GM12878 (cell line): ENCODE data around the gene HLTF. TPM values are rescaled to one million over a fixed set of nuclear protein-coding genes. Genes with fewer than 3 reads are reported as not detected.

Source experiments
- polyA plus RNA-seq, 11 experiments: library from polyadenylated mRNA; depleted of rRNA in 4 of 11; unstranded in 6 of 11; stranded (reverse) in 5 of 11; fragments of >200 nt; fragmentation: Nextera tagmentation in 4 of 11; fragmentation: Illumina TruSeq in 1 of 11; extraction: Ambion mirVana in 4 of 11; extraction: Trizol in 1 of 11; gene quantifications; 1 replicate in 1 of 11; 2 replicates in 10 of 11; pipeline versions ENCODE4 v1.2.1 to v1.2.3, GENCODE V29; 2011 to 2016; ENCODE audit warnings: inconsistent platforms in 2 of 11, missing spikeins in 2 of 11, low read depth in 1 of 11
- small RNA-seq: library from RNA; depleted of rRNA; stranded (forward); fragments of <200 nt; gene quantifications from one replicate; pipeline ENCODE3, GENCODE V24; 2014
- total RNA-seq, 4 experiments: library from RNA; depleted of rRNA in 3 of 4; stranded (reverse); fragments of >200 nt in 3 of 4; fragmentation: Illumina TruSeq in 1 of 4; extraction: Trizol in 1 of 4; gene quantifications; 2 replicates each; pipeline versions ENCODE4 v1.2.1 to v1.2.3, GENCODE V29; 2013 to 2021

HLTF gene
- total and polyA plus RNA-seq, 10 of the 15 experiments (the other 5 are each of a cell fraction or from before 2014, with no cell fraction given): 13.7 to 50.4 (median 31.7) TPM

Small RNA genes within 50 kb of the gene (small RNA-seq; reads per million reads assigned to genes)
- not detected for gene RF00019

Other genes with a start within 250 kb of the HLTF start
- not detected in 2 replicates for gene CPA3, start 221.2 kb downstream of the HLTF start, total RNA-seq (2014; rRNA removed)
- not detected in 2 replicates for gene CPA3, start 221.2 kb downstream of the HLTF start, total RNA-seq (2014; rRNA removed; fragmentation: Illumina TruSeq; extraction: Trizol)
- gene CPA3, start 221.2 kb downstream of the HLTF start, total RNA-seq (2021): not detected in 2 replicates
- gene CPA3, start 221.2 kb downstream of the HLTF start, polyA plus RNA-seq (2011; rRNA removed): not detected in 2 replicates
- not detected in 2 replicates for gene CPA3, start 221.2 kb downstream of the HLTF start, polyA plus RNA-seq (2014; fragmentation: Illumina TruSeq; extraction: Trizol)
- not detected for gene CPA3, start 221.2 kb downstream of the HLTF start, polyA plus RNA-seq (2014; fragmentation: Nextera tagmentation; extraction: Ambion mirVana)
- not detected in 2 replicates for gene CPA3, start 221.2 kb downstream of the HLTF start, polyA plus RNA-seq (2014; rRNA removed)
- gene CPA3, start 221.2 kb downstream of the HLTF start, polyA plus RNA-seq (2016; fragmentation: Nextera tagmentation; extraction: Ambion mirVana): not detected
- gene GYG1, start 95.0 kb downstream of the HLTF start, total RNA-seq (2014; rRNA removed): 12.0 and 16.0 TPM in 2 replicates
- 18.8 and 19.7 TPM in 2 replicates for gene GYG1, start 95.0 kb downstream of the HLTF start, total RNA-seq (2014; rRNA removed; fragmentation: Illumina TruSeq; extraction: Trizol)
- gene GYG1, start 95.0 kb downstream of the HLTF start, total RNA-seq (2021): 21.1 and 22.4 TPM in 2 replicates
- 16.9 and 18.2 TPM in 2 replicates for gene GYG1, start 95.0 kb downstream of the HLTF start, polyA plus RNA-seq (2011; rRNA removed)
- gene GYG1, start 95.0 kb downstream of the HLTF start, polyA plus RNA-seq (2014; fragmentation: Illumina TruSeq; extraction: Trizol): 26.4 and 26.6 TPM in 2 replicates
- 10 to 100 TPM; 23.4 to 36.7 TPM for gene GYG1, start 95.0 kb downstream of the HLTF start, polyA plus RNA-seq (2014; fragmentation: Nextera tagmentation; extraction: Ambion mirVana)
- 11.8 and 13.0 TPM in 2 replicates for gene GYG1, start 95.0 kb downstream of the HLTF start, polyA plus RNA-seq (2014; rRNA removed)
- gene GYG1, start 95.0 kb downstream of the HLTF start, polyA plus RNA-seq (2016; fragmentation: Nextera tagmentation; extraction: Ambion mirVana): 10 to 100 TPM; 33.9 to 38.9 TPM
- 14.4 and 15.8 TPM in 2 replicates for gene HPS3, start 43.1 kb upstream of the HLTF start, total RNA-seq (2014; rRNA removed)
- 15.2 and 15.4 TPM in 2 replicates for gene HPS3, start 43.1 kb upstream of the HLTF start, total RNA-seq (2014; rRNA removed; fragmentation: Illumina TruSeq; extraction: Trizol)
- gene HPS3, start 43.1 kb upstream of the HLTF start, total RNA-seq (2021): 11.9 and 12.9 TPM in 2 replicates
- gene HPS3, start 43.1 kb upstream of the HLTF start, polyA plus RNA-seq (2011; rRNA removed): 24.5 and 30.5 TPM in 2 replicates
- gene HPS3, start 43.1 kb upstream of the HLTF start, polyA plus RNA-seq (2014; fragmentation: Illumina TruSeq; extraction: Trizol): 15.9 and 19.3 TPM in 2 replicates
- 1 to 10 TPM; 2.7 to 4.5 TPM for gene HPS3, start 43.1 kb upstream of the HLTF start, polyA plus RNA-seq (2014; fragmentation: Nextera tagmentation; extraction: Ambion mirVana)
- 12.0 and 12.9 TPM in 2 replicates for gene HPS3, start 43.1 kb upstream of the HLTF start, polyA plus RNA-seq (2014; rRNA removed)
- gene HPS3, start 43.1 kb upstream of the HLTF start, polyA plus RNA-seq (2016; fragmentation: Nextera tagmentation; extraction: Ambion mirVana): 10 to 100 TPM; 21.8 to 26.5 TPM
- gene CP, start 135.3 kb upstream of the HLTF start, total RNA-seq (2014; rRNA removed): not detected in 2 replicates
- gene CP, start 135.3 kb upstream of the HLTF start, total RNA-seq (2014; rRNA removed; fragmentation: Illumina TruSeq; extraction: Trizol): not detected in 2 replicates
- 0.51 and 1.2 TPM in 2 replicates for gene CP, start 135.3 kb upstream of the HLTF start, total RNA-seq (2021)
- gene CP, start 135.3 kb upstream of the HLTF start, polyA plus RNA-seq (2011; rRNA removed): 0.06 TPM in 1 of 2 replicates, not detected in the other
- gene CP, start 135.3 kb upstream of the HLTF start, polyA plus RNA-seq (2014; fragmentation: Illumina TruSeq; extraction: Trizol): not detected in 2 replicates
- under 1 TPM in 1 of 2 experiments, not detected in 1; 0.14 TPM for gene CP, start 135.3 kb upstream of the HLTF start, polyA plus RNA-seq (2014; fragmentation: Nextera tagmentation; extraction: Ambion mirVana)
- gene CP, start 135.3 kb upstream of the HLTF start, polyA plus RNA-seq (2014; rRNA removed): not detected in 2 replicates
- under 1 TPM; 0.21 to 0.39 TPM for gene CP, start 135.3 kb upstream of the HLTF start, polyA plus RNA-seq (2016; fragmentation: Nextera tagmentation; extraction: Ambion mirVana)
- gene TM4SF18, start 247.1 kb upstream of the HLTF start, total RNA-seq (2014; rRNA removed): not detected in 2 replicates
- gene TM4SF18, start 247.1 kb upstream of the HLTF start, total RNA-seq (2014; rRNA removed; fragmentation: Illumina TruSeq; extraction: Trizol): not detected in 2 replicates
- not detected in 2 replicates for gene TM4SF18, start 247.1 kb upstream of the HLTF start, total RNA-seq (2021)
- gene TM4SF18, start 247.1 kb upstream of the HLTF start, polyA plus RNA-seq (2011; rRNA removed): not detected in 2 replicates
- gene TM4SF18, start 247.1 kb upstream of the HLTF start, polyA plus RNA-seq (2014; fragmentation: Illumina TruSeq; extraction: Trizol): 0.01 TPM in 1 of 2 replicates, not detected in the other
- not detected for gene TM4SF18, start 247.1 kb upstream of the HLTF start, polyA plus RNA-seq (2014; fragmentation: Nextera tagmentation; extraction: Ambion mirVana)
- not detected in 2 replicates for gene TM4SF18, start 247.1 kb upstream of the HLTF start, polyA plus RNA-seq (2014; rRNA removed)
- gene TM4SF18, start 247.1 kb upstream of the HLTF start, polyA plus RNA-seq (2016; fragmentation: Nextera tagmentation; extraction: Ambion mirVana): not detected